ENCODE measurements around the gene PDPR. TPM values are rescaled to one million over a fixed set of nuclear protein-coding genes. Genes with fewer than 3 reads are reported as not detected.

PDPR gene
- total RNA-seq = 23.4 and 39.1 TPM in 2 replicates

DNA sequence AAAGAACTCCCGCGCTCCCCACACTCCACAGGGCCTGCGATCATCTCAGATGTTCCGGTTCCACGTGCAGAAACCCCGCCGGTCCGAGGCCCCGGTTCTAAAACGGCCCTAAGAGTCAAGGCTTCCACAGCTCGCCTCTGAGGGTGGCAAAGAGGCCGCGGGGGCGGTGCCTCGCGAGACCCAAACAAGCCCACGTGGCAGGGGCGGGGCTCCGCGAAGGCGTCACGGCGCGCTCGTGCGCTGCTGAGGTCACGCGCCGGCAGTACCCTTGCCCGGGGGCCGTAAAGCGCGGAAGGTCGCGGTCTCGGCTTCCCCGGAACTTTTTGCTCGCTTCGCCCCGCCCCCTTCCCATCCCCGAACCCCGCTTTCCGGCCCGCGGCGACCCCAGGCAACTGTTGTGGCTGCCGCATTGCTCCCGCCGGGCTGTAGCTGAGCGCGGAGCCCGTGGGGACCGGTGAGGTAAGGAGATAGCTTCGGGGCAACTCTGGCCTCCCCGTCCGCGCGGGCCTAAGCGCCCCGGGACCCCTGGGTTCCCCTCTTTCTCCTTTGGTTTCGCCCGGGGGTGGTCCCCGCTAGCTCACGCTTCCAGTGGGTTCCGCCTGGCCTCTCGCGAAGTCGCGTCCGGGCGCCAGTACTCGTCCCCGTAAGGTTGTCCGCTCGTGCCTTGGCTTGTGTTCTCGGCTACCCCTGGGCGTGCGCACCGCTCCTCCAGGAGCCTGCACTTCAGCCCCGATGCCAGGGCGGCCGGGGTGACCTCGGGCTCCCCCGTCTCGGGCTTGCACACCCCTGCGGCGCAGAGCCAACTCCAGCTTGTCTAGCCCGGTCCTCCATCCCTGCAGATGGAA lies at the start of gene PDPR:
Gene PDPR (plus strand): TSS at position 351 of the 845 bp plus-strand sequence. CDS start 6,161 bp downstream, outside the sequence.

GRCh38 chr16:70173212-70173837 lies 59.2 kb downstream of the PDPR start, which contains the start of gene CLEC18C:
Gene CLEC18C, plus strand, starts transcription at chr16:70173787. Its CDS starts 492 bp downstream, at chr16:70174279.

Small RNA genes within 50 kb of the gene (small RNA-seq; reads per million reads assigned to genes)
- gene AC009060.2 (ENCODE audit: low replicate concordance) = not detected

Other genes starting within 250 kb of the PDPR start
- gene CLEC18A, start 163.0 kb upstream of the PDPR start, total RNA-seq = 0.14 and 0.66 TPM in 2 replicates
- under 0.01 TPM in 1 of 2 replicates, not detected in the other for gene CLEC18C, start 59.5 kb downstream of the PDPR start, total RNA-seq
- gene EXOSC6, start 137.6 kb downstream of the PDPR start, total RNA-seq = 46.7 and 72.2 TPM in 2 replicates
- 125 and 506 TPM in 2 replicates for gene AARS1, start 175.2 kb downstream of the PDPR start, total RNA-seq
- 16.6 and 47.7 TPM in 2 replicates for gene DDX19B, start 184.9 kb downstream of the PDPR start, total RNA-seq
- gene DDX19A, start 232.6 kb downstream of the PDPR start, total RNA-seq = 45.3 and 59.1 TPM in 2 replicates